H1 (cell line): ENCODE results near the gene PACSIN2. TPM values are rescaled to one million over a fixed set of nuclear protein-coding genes. Genes with fewer than 3 reads are reported as not detected.

Experiments
- CHD1 ChIP-seq: IDR thresholded peaks from 2 replicates; pipeline ENCODE4 v1.6.1; 2012; ENCODE audit warnings: low read depth, low read length, improper control_type of control experiment
- CHD7 ChIP-seq: fragments of 300-600 bp; sonication (generic); IDR thresholded peaks from 2 replicates; pipeline ENCODE4 v1.7.1; 2012; ENCODE audit warnings: low read length, moderate library complexity, mild to moderate bottlenecking, inconsistent platforms; ENCODE audit not compliant: insufficient replicate concordance
- CTCF ChIP-seq, 3 experiments: IDR thresholded peaks; 1 replicate in 2 of 3; 2 replicates in 1 of 3; pipeline versions ENCODE4 v1.5.1 to v1.6.1; 2011; ENCODE audit warnings: low read length in 3 of 3, mild to moderate bottlenecking in 3 of 3, inconsistent platforms in 2 of 3, low read depth in 1 of 3, moderate library complexity in 1 of 3; ENCODE audit not compliant: insufficient read depth in 1 of 3; ENCODE audit errors: control extremely low read depth in 1 of 3
- KDM5A ChIP-seq: fragments of 200-600 bp; IDR thresholded peaks from 2 replicates; pipeline ENCODE4 v1.7.1; 2012; ENCODE audit warnings: mild to moderate bottlenecking, low read length, inconsistent platforms, mixed read lengths
- NANOG ChIP-seq: IDR thresholded peaks from 2 replicates; pipeline ENCODE4 v1.6.1; 2011; ENCODE audit warnings: low read length, low read depth, mild to moderate bottlenecking, inconsistent platforms; ENCODE audit not compliant: insufficient read depth, poor library complexity, severe bottlenecking
- RAD21 ChIP-seq, 2 experiments: IDR thresholded peaks in 1 of 2; conservative IDR thresholded peaks in 1 of 2; 2 replicates each; pipeline ENCODE4 v1.6.1; 2011; ENCODE audit warnings: low read depth in 2 of 2, low read length in 2 of 2, improper control_type of control experiment in 1 of 2, inconsistent platforms in 1 of 2, mild to moderate bottlenecking in 1 of 2, moderate library complexity in 1 of 2
- polyA plus RNA-seq, 7 experiments: library from polyadenylated mRNA; depleted of rRNA in 3 of 7; stranded (reverse) in 5 of 7; unstranded in 2 of 7; fragments of >200 nt in 5 of 7; fragments of 200-250 nt in 2 of 7; gene quantifications; 1 replicate in 5 of 7; 2 replicates in 1 of 7; 4 replicates in 1 of 7; pipeline versions ENCODE4 v1.2.1 to v1.2.3, GENCODE V29; 2011 to 2013; ENCODE audit warnings: missing spikeins in 2 of 7, mixed read lengths in 2 of 7
- total RNA-seq: library from RNA; stranded (reverse); fragmentation: NEBNext Ultra II Directional; extraction: Animal tissue kit (Norgen Biotek cat#: 25700); gene quantifications from 2 replicates; pipeline ENCODE4 v1.2.1, GENCODE V29; 2021

Gene PACSIN2
- total and polyA plus RNA-seq, 2 of the 8 experiments (the other 6 are each of a cell fraction or from before 2014, with no cell fraction given): 44.8 to 64.2 TPM

- no peak for TF ChIP-seq CHD7
- no peak for TF ChIP-seq CHD1
- TF ChIP-seq KDM5A: no peak
- TF ChIP-seq RAD21 (IDR thresholded peaks at IDR 0.05 in 1 of 2, conservative IDR thresholded peaks at IDR 0.05 in 1 of 2; ENCODE audit: low read depth in 2 of 2, low read length in 2 of 2): peak; percentile 42 to 54; a peak in 3 of 4 replicates
- TF ChIP-seq NANOG: no peak
- TF ChIP-seq CTCF (IDR thresholded peaks at IDR 0.05; ENCODE audit: control extremely low read depth in 1 of 3, insufficient read depth in 1 of 3, low read depth in 1 of 3, low read length in 3 of 3): peak; percentile 19 to 29 (median 23); a peak in 3 of 4 replicates
These were observed 24.7 kb downstream of the PACSIN2 start (continued) for GRCh38 chr22:42990131-42990838.
